ENCODE results near the gene AREL1.

Gene AREL1

GRCh38 chr14:74636424-74637177, 76.3 kb downstream of the AREL1 start:
- DNase-seq (ENCODE audit: low read depth in 1 of 2, low spot score in 1 of 2): no peak

- DNase-seq (ENCODE audit: low read depth in 1 of 2, low spot score in 1 of 2): no peak
Observed at GRCh38 chr14:74635847-74636246, 77.0 kb downstream of the AREL1 start.

- DNase-seq (ENCODE audit: low read depth in 1 of 2, low spot score in 1 of 2): no peak
Observed at GRCh38 chr14:74634964-74635363, 77.9 kb downstream of the AREL1 start.

GRCh38 chr14:74634481-74634880, 78.4 kb downstream of the AREL1 start:
- DNase-seq (ENCODE audit: low read depth in 1 of 2, low spot score in 1 of 2): no peak

GRCh38 chr14:74630881-74631690, 81.8 kb downstream of the AREL1 start:
- no peak for DNase-seq (ENCODE audit: low read depth in 1 of 2, low spot score in 1 of 2)

- no peak for DNase-seq (ENCODE audit: low read depth in 1 of 2, low spot score in 1 of 2)
Observed at GRCh38 chr14:74628418-74628817, 84.5 kb downstream of the AREL1 start.

- no peak for DNase-seq (ENCODE audit: low read depth in 1 of 2, low spot score in 1 of 2)
Observed at GRCh38 chr14:74627076-74627475, 85.8 kb downstream of the AREL1 start.

- DNase-seq (ENCODE audit: low read depth in 1 of 2, low spot score in 1 of 2): no peak
Observed at GRCh38 chr14:74622257-74622656, 90.6 kb downstream of the AREL1 start.

- no peak for DNase-seq (ENCODE audit: low read depth in 1 of 2, low spot score in 1 of 2)
Observed at GRCh38 chr14:74621556-74621955, 91.3 kb downstream of the AREL1 start.

- DNase-seq (ENCODE audit: low read depth in 1 of 2, low spot score in 1 of 2): no peak
Observed at GRCh38 chr14:74620923-74621322, 92.0 kb downstream of the AREL1 start.

- no peak for DNase-seq (ENCODE audit: low read depth in 1 of 2, low spot score in 1 of 2)
Observed at GRCh38 chr14:74620497-74620921, 92.4 kb downstream of the AREL1 start.

- no peak for DNase-seq (ENCODE audit: low read depth in 1 of 2, low spot score in 1 of 2)
Observed at GRCh38 chr14:74619672-74620131, 93.2 kb downstream of the AREL1 start.

GRCh38 chr14:74618078-74618952, 94.6 kb downstream of the AREL1 start:
- peak; percentile 14 to 60 for DNase-seq (ENCODE audit: low read depth in 1 of 2, low spot score in 1 of 2)

- DNase-seq (ENCODE audit: low read depth in 1 of 2, low spot score in 1 of 2): no peak
Observed at GRCh38 chr14:74616996-74617700, 95.7 kb downstream of the AREL1 start.

- no peak for DNase-seq (ENCODE audit: low read depth in 1 of 2, low spot score in 1 of 2)
Observed at GRCh38 chr14:74616507-74616906, 96.4 kb downstream of the AREL1 start.

- DNase-seq (ENCODE audit: low read depth in 1 of 2, low spot score in 1 of 2): no peak
Observed at GRCh38 chr14:74615735-74616134, 97.1 kb downstream of the AREL1 start.

- no peak for DNase-seq (ENCODE audit: low read depth in 1 of 2, low spot score in 1 of 2)
Observed at GRCh38 chr14:74614508-74615495, 98.1 kb downstream of the AREL1 start.

- no peak for DNase-seq (ENCODE audit: low read depth in 1 of 2, low spot score in 1 of 2)
Observed at GRCh38 chr14:74613211-74613914, 99.5 kb downstream of the AREL1 start.

All from activated CD4-positive, alpha-beta T cell treated with anti-CD3 and anti-CD28 coated beads, Interleukin-2, amount 50 U/mL, for 24 hours (primary cell).